Esophagus (tissue), 2 donors: ENCODE data around the gene NTHL1. TPM values are rescaled to one million over a fixed set of nuclear protein-coding genes. Genes with fewer than 3 reads are reported as not detected.
A peak's percentile ranks its signal among the peaks of the same experiment; 100 is the strongest.

Experiments used
- H3K27ac ChIP-seq, 2 donors: one replicate each; pipeline ENCODE4 v1.5.1; 2013; ENCODE audit warnings: low read depth in 2 of 2, mild to moderate bottlenecking in 2 of 2, inconsistent platforms in 1 of 2, low read length in 1 of 2, moderate library complexity in 1 of 2
- H3K27me3 ChIP-seq, 2 donors: one replicate each; pipeline ENCODE4 v1.6.1; 2013; ENCODE audit warnings: low read length in 2 of 2, control low read depth in 1 of 2, mild to moderate bottlenecking in 1 of 2; ENCODE audit not compliant: insufficient read depth in 2 of 2, control insufficient read depth in 1 of 2
- H3K36me3 ChIP-seq, 2 donors: one replicate each; pipeline ENCODE4 v1.6.1; 2013; ENCODE audit warnings: low read length in 1 of 2; ENCODE audit not compliant: control insufficient read depth in 2 of 2, insufficient read depth in 2 of 2
- H3K4me1 ChIP-seq, 2 donors: one replicate each; pipeline ENCODE4 v1.6.1; 2013; ENCODE audit warnings: low read length in 1 of 2; ENCODE audit not compliant: control insufficient read depth in 2 of 2, insufficient read depth in 2 of 2
- H3K4me3 ChIP-seq, 2 donors: one replicate each; pipeline ENCODE4 v1.5.1; 2013; ENCODE audit warnings: low read length in 2 of 2, mild to moderate bottlenecking in 2 of 2, low read depth in 1 of 2, moderate library complexity in 1 of 2
- H3K9me3 ChIP-seq, 2 donors: one replicate each; pipeline ENCODE4 v1.6.1; 2013; ENCODE audit warnings: mild to moderate bottlenecking in 2 of 2, low read depth in 1 of 2, low read length in 1 of 2, moderate library complexity in 1 of 2; ENCODE audit not compliant: control insufficient read depth in 2 of 2, insufficient read depth in 1 of 2
- WGBS, 2 donors: extraction: QIAGEN DNeasy Blood & Tissue Kit; methylation state at CpG; one replicate each; pipeline ENCODE4 v1.1.7; 2013; 5-methylcytosine and 5-hydroxymethylcytosine counted together
- polyA plus RNA-seq, 2 donors: library from polyadenylated mRNA; stranded (reverse); fragments of 200-250 nt; gene quantifications; one replicate each; pipeline ENCODE4 v1.2.3, GENCODE V29; 2013
- donor health status: healthy with polysubstance abuse.
- donor health status: Bipolar disorder and iron deficiency.

NTHL1 gene
- polyA plus RNA-seq, 2 donors = 15.1 to 16.2 TPM

- Histone ChIP-seq H3K9me3 (peaks cover 0 to 4% of the 10 kb centered on the region in 2 donors), H3K4me3 (peak overlapping the region; percentile 9 to 49), H3K4me1 (peaks cover 7 to 27% of the 10 kb centered on the region in 2 donors), H3K27me3 (peaks cover 0 to 18% of the 10 kb centered on the region in 2 donors), H3K27ac (peak overlapping the region in 1 of 2 donors; percentile 65), H3K36me3 (peaks cover 0 to 2% of the 10 kb centered on the region in 2 donors)
- 7 to 11% methylated on average over 52 to 96 of the region's 96 CpGs for WGBS, 2 donors
These were observed 55.5 kb downstream of the NTHL1 start for GRCh38 chr16:1991948-1992703.

GRCh38 chr16:1991588-1991947 is 56.1 kb downstream of the NTHL1 start:
- H3K4me3 ChIP-seq = peak overlapping the region; percentile 9 to 49
- peaks cover 0 to 4% of the 10 kb centered on the region in 2 donors for H3K9me3 ChIP-seq
- peaks cover 7 to 27% of the 10 kb centered on the region in 2 donors for H3K4me1 ChIP-seq
- H3K27me3 ChIP-seq = peaks cover 0 to 18% of the 10 kb centered on the region in 2 donors
- peaks cover 0 to under 1% of the 10 kb centered on the region in 2 donors for H3K36me3 ChIP-seq
- H3K27ac ChIP-seq = peak overlapping the region in 1 of 2 donors; percentile 65
- WGBS, 2 donors = 13% methylated on average over 21 to 22 of the region's 22 CpGs

- H3K27ac ChIP-seq = no peak overlapping the region
- H3K9me3 ChIP-seq = peaks cover 0 to 4% of the 10 kb centered on the region in 2 donors
- peaks cover 0 to 5% of the 10 kb centered on the region in 2 donors for H3K36me3 ChIP-seq
- H3K4me3 ChIP-seq = peak overlapping the region; percentile 17 to 33
- peaks cover 0 to 18% of the 10 kb centered on the region in 2 donors for H3K27me3 ChIP-seq
- H3K4me1 ChIP-seq = peaks cover 7 to 25% of the 10 kb centered on the region in 2 donors
- WGBS, 2 donors = 12 to 14% methylated on average over 18 of the region's 18 CpGs
These were observed 56.5 kb downstream of the NTHL1 start for GRCh38 chr16:1991135-1991551.

- Histone ChIP-seq H3K27ac (peak overlapping the region in 1 of 2 donors; percentile 6), H3K4me3 (peak overlapping the region; percentile 17 to 33), H3K4me1 (peaks cover 7 to 29% of the 10 kb centered on the region in 2 donors), H3K9me3 (peaks cover 0 to 4% of the 10 kb centered on the region in 2 donors), H3K27me3 (peaks cover 0 to 18% of the 10 kb centered on the region in 2 donors), H3K36me3 (peaks cover 0 to 11% of the 10 kb centered on the region in 2 donors)
- 3 to 4% methylated on average over 43 to 50 of the region's 50 CpGs for WGBS, 2 donors
These were observed 57.1 kb downstream of the NTHL1 start for GRCh38 chr16:1990351-1991134.

- Histone ChIP-seq H3K9me3 (peaks cover 0 to 4% of the 10 kb centered on the region in 2 donors), H3K27me3 (peaks cover 0 to 18% of the 10 kb centered on the region in 2 donors), H3K36me3 (peaks cover 0 to 12% of the 10 kb centered on the region in 2 donors), H3K4me3 (peak overlapping the region; percentile 15 to 17), H3K27ac (no peak overlapping the region), H3K4me1 (peaks cover 8 to 33% of the 10 kb centered on the region in 2 donors)
- WGBS, 2 donors = 0 to 2% methylated on average over 4 to 25 of the region's 25 CpGs
These were observed 57.6 kb downstream of the NTHL1 start for GRCh38 chr16:1990101-1990350.

Other genes with a start within 250 kb of the NTHL1 start
- gene HAGH, start 221.0 kb downstream of the NTHL1 start, polyA plus RNA-seq = 10 to 100 TPM; 41.1 to 57.9 TPM
- 10 to 100 TPM; 26.6 to 40.5 TPM for gene FAHD1, start 220.6 kb downstream of the NTHL1 start, polyA plus RNA-seq
- under 1 TPM in 1 of 2 donors, not detected in 1; 0.08 TPM for gene MEIOB, start 175.7 kb downstream of the NTHL1 start, polyA plus RNA-seq
- 10 to 100 TPM in 1 of 2 donors, 1 to 10 TPM in 1; 8.0 to 16.3 TPM for gene HS3ST6, start 129.4 kb downstream of the NTHL1 start, polyA plus RNA-seq
- gene MSRB1, start 104.6 kb downstream of the NTHL1 start, polyA plus RNA-seq = 10 to 100 TPM; 25.9 to 52.7 TPM
- under 1 TPM; 0.06 to 0.14 TPM for gene RPL3L, start 93.1 kb downstream of the NTHL1 start, polyA plus RNA-seq
- 100 to 1,000 TPM; 160 to 207 TPM for gene NDUFB10, start 88.3 kb downstream of the NTHL1 start, polyA plus RNA-seq
- gene RPS2, start 83.0 kb downstream of the NTHL1 start, polyA plus RNA-seq = 1,000 to 10,000 TPM; 2,871 to 3,908 TPM
- gene RNF151, start 81.0 kb downstream of the NTHL1 start, polyA plus RNA-seq = under 1 TPM; 0.06 to 0.20 TPM
- 10 to 100 TPM; 56.6 to 59.0 TPM for gene TBL3, start 75.8 kb downstream of the NTHL1 start, polyA plus RNA-seq
- 1 to 10 TPM; 2.7 to 9.3 TPM for gene NOXO1, start 66.4 kb downstream of the NTHL1 start, polyA plus RNA-seq
- gene GFER, start 63.6 kb downstream of the NTHL1 start, polyA plus RNA-seq = 10 to 100 TPM; 13.1 to 23.1 TPM
- gene SYNGR3, start 57.9 kb downstream of the NTHL1 start, polyA plus RNA-seq = under 1 TPM; 0.06 to 0.36 TPM
- gene ZNF598, start 38.0 kb downstream of the NTHL1 start, polyA plus RNA-seq = 10 to 100 TPM; 27.9 to 36.4 TPM
- under 1 TPM; 0.22 to 0.53 TPM for gene NPW, start 28.0 kb downstream of the NTHL1 start, polyA plus RNA-seq
- 10 to 100 TPM; 26.3 to 36.1 TPM for gene NHERF2, start 20.9 kb downstream of the NTHL1 start, polyA plus RNA-seq
- gene TSC2, start 151 bp upstream of the NTHL1 start, polyA plus RNA-seq = 10 to 100 TPM; 31.1 to 66.6 TPM
- gene PKD1, start 88.1 kb upstream of the NTHL1 start, polyA plus RNA-seq = 10 to 100 TPM; 40.5 to 78.0 TPM
- gene RAB26, start 100.8 kb upstream of the NTHL1 start, polyA plus RNA-seq = 1 to 10 TPM; 1.1 to 4.7 TPM
- gene TRAF7, start 107.9 kb upstream of the NTHL1 start, polyA plus RNA-seq = 10 to 100 TPM; 40.1 to 41.5 TPM
- gene CASKIN1, start 148.8 kb upstream of the NTHL1 start, polyA plus RNA-seq = under 1 TPM; 0.29 to 0.81 TPM
- 10 to 100 TPM; 27.8 to 38.3 TPM for gene MLST8, start 157.6 kb upstream of the NTHL1 start, polyA plus RNA-seq
- 1 to 10 TPM; 3.6 to 4.6 TPM for gene BRICD5, start 163.0 kb upstream of the NTHL1 start, polyA plus RNA-seq
- gene PGP, start 167.0 kb upstream of the NTHL1 start, polyA plus RNA-seq = 1 to 10 TPM; 7.1 to 7.7 TPM
- gene E4F1, start 175.8 kb upstream of the NTHL1 start, polyA plus RNA-seq = 10 to 100 TPM; 19.9 to 31.0 TPM
- gene DNASE1L2, start 188.6 kb upstream of the NTHL1 start, polyA plus RNA-seq = 1 to 10 TPM in 1 of 2 donors, under 1 TPM in 1; 0.41 to 1.3 TPM
- 10 to 100 TPM; 58.7 to 62.9 TPM for gene ECI1, start 203.8 kb upstream of the NTHL1 start, polyA plus RNA-seq
- gene RNPS1, start 220.3 kb upstream of the NTHL1 start, polyA plus RNA-seq = 10 to 100 TPM; 41.4 to 100.0 TPM